ENCODE data around the gene PNPLA3. TPM values are rescaled to one million over a fixed set of nuclear protein-coding genes. Genes with fewer than 3 reads are reported as not detected.

Gene PNPLA3
- total RNA-seq, 6 experiments from 2014 or later, result 17.5 to 66.8 (median 60.3) TPM

DNA sequence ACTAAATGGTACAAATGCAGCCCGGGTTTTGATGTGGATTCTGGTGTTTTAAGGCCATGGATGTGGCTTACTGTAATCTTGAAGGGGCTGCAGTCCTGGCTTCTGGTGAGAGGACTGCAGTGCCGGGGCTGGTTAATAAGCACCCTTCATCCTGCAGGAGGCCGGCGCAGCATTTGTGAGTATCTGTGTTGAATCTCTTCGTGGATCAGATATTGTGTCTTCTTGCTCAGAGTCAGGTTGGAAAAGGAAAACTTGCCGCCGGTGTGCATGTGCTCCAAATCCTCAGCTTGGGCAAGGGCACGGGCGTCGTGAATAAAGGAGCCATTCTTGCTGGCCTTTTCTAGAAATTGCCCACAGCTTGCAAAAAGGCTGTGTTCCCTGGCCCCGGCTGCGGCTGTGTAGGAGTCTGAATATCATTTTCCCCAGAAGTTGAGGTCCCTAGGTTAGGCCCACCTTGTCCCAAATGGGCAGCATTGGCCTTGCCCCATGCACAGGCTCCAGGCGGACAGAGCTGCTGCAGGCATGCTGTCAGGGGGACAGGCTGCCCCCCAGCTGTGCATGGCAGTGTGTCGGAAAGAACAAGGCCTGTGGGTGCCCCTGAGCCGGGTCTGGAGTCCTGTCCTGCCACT lies 71.6 kb downstream of the PNPLA3 start:
- Histone ChIP-seq H3K36me3 (peaks cover 0 to 65% (median 25%) of the 10 kb centered on the region in 4 donors), H3K4me3 (no peak overlapping the region), H3K9me3 (no peaks in the 10 kb centered on the region), H3K27me3 (no peaks in the 10 kb centered on the region), H3K4me1 (peaks cover 0 to 5% (median 2%) of the 10 kb centered on the region in 4 donors), H3K27ac (no peak overlapping the region)
- WGBS (ENCODE audit: insufficient coverage, low coverage, low lambda C conversion rate, missing lambda C conversion rate), result 90% methylated on average over 2 of the region's 15 CpGs
- TF ChIP-seq, protein P1, sequence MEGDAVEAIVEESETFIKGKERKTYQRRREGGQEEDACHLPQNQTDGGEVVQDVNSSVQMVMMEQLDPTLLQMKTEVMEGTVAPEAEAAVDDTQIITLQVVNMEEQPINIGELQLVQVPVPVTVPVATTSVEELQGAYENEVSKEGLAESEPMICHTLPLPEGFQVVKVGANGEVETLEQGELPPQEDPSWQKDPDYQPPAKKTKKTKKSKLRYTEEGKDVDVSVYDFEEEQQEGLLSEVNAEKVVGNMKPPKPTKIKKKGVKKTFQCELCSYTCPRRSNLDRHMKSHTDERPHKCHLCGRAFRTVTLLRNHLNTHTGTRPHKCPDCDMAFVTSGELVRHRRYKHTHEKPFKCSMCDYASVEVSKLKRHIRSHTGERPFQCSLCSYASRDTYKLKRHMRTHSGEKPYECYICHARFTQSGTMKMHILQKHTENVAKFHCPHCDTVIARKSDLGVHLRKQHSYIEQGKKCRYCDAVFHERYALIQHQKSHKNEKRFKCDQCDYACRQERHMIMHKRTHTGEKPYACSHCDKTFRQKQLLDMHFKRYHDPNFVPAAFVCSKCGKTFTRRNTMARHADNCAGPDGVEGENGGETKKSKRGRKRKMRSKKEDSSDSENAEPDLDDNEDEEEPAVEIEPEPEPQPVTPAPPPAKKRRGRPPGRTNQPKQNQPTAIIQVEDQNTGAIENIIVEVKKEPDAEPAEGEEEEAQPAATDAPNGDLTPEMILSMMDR (IDR thresholded peaks at IDR 0.05), result no peak
- TF ChIP-seq POLR2A (IDR thresholded peaks at IDR 0.05), result no peak
- DNase-seq, result no peak
- ATAC-seq, result no peak
- intact Hi-C loops (cut with DNase I), result loop anchor here (5.0 to 10.0 kb wide), 3 partner anchors 80 to 632 kb away; no protein-coding TSS in a partner anchor

GRCh38 chr22:43995798-43996169 lies 72.2 kb downstream of the PNPLA3 start:
- DNase-seq, result no peak
- intact Hi-C loops (cut with DNase I), result loop anchor here (5.0 to 10.0 kb wide), 3 partner anchors 79 to 632 kb away; no protein-coding TSS in a partner anchor
- 58% methylated on average over 8 of the region's 10 CpGs for WGBS (ENCODE audit: insufficient coverage, low coverage, low lambda C conversion rate, missing lambda C conversion rate)
- peak overlapping the region in 1 of 3 donors; percentile 24 for H3K4me3 ChIP-seq
- H3K27me3 ChIP-seq, result no peaks in the 10 kb centered on the region
- no peak for TF ChIP-seq POLR2A (IDR thresholded peaks at IDR 0.05)
- no peak for ATAC-seq
- H3K27ac ChIP-seq, result no peak overlapping the region
- H3K4me1 ChIP-seq, result peaks cover 0 to 5% (median 2%) of the 10 kb centered on the region in 4 donors
- H3K9me3 ChIP-seq, result no peaks in the 10 kb centered on the region
- peaks cover 0 to 59% (median 25%) of the 10 kb centered on the region in 4 donors for H3K36me3 ChIP-seq

DNA sequence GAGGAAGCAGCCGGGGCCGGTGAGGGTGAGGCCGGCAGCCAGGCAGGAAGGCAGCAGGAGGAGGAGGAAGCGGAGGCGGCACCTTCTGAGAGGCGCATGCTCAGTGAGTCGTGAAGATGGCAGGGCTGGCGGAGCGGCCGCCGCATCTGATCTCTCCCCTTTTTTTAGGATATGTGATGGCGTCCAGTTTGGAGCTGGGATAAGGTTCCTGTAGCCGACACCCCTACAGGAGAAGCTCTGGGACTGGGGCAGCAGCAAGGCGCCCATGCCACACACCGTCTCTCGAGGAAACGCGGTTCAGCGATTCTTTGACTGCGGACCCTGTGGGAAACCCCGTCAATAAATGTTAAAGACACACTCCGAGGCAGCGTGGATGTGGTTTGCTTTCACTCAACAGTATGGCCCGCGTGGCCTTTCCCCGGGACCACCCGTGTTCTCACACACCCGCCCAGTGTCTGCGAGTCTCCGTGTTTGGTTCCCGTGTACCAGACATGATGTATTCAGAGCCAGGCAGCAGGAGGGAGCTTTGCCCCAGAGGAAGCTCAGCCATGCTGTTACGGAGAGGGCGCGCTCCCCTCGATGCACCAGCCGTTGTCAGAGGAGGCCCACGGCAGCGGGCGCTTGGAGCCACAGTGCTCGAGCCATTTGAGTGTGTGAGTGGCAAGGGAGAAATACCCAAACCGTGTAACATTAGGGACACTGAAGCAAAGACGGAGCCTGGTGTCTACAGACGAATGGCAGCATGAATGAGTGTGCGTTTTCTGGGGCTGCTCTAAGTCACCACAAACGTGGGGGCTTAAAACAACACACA lies 72.8 kb downstream of the PNPLA3 start:
- Histone ChIP-seq H3K4me3 (peak overlapping the region in 1 of 3 donors; percentile 24), H3K27me3 (no peaks in the 10 kb centered on the region), H3K36me3 (peaks cover 0 to 55% (median 23%) of the 10 kb centered on the region in 4 donors), H3K9me3 (no peaks in the 10 kb centered on the region), H3K4me1 (peaks cover 0 to 5% (median 2%) of the 10 kb centered on the region in 4 donors), H3K27ac (no peak overlapping the region)
- intact Hi-C loops (cut with DNase I), result loop anchor here (5.0 to 10.0 kb wide), 3 partner anchors 78 to 631 kb away; no protein-coding TSS in a partner anchor
- TF ChIP-seq, protein P1 (IDR thresholded peaks at IDR 0.05), result no peak
- no peak for TF ChIP-seq POLR2A (IDR thresholded peaks at IDR 0.05)
- WGBS (ENCODE audit: insufficient coverage, low coverage, low lambda C conversion rate, missing lambda C conversion rate), result 59% methylated on average over 17 of the region's 45 CpGs
- ATAC-seq (peak; percentile 53 to 71 (median 64)), DNase-seq (peak in 2 of 3 donors; percentile 64 to 74)

DNA sequence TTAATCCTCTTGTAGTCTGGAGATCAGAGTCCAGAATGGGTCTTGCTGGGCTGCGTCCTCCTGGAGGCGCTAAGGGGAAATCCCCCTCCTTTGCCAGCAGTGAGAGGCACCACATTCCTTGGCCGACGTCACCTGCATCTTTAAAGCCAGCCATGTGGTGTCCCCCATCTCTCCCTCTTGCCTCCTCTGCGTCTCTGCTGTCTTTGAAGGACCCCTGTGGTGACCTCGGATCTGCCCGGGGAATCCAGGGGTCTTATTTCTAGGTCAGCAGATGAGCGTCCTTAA lies 73.3 kb downstream of the PNPLA3 start:
- intact Hi-C loops (cut with DNase I), result loop anchor here (5.0 to 10.0 kb wide), 3 partner anchors 78 to 630 kb away; no protein-coding TSS in a partner anchor

More for the DNA sequence above, 73.3 kb downstream of the PNPLA3 start:
- DNase-seq (no peak), ATAC-seq (no peak)
- H3K27ac ChIP-seq, result no peak overlapping the region
- no peaks in the 10 kb centered on the region for H3K9me3 ChIP-seq
- H3K27me3 ChIP-seq, result no peaks in the 10 kb centered on the region
- peaks cover 0 to 5% (median 2%) of the 10 kb centered on the region in 4 donors for H3K4me1 ChIP-seq
- H3K4me3 ChIP-seq, result no peak overlapping the region
- no peak for TF ChIP-seq POLR2A (IDR thresholded peaks at IDR 0.05)
- TF ChIP-seq, protein P1 (IDR thresholded peaks at IDR 0.05), result no peak
- WGBS (ENCODE audit: insufficient coverage, low coverage, low lambda C conversion rate, missing lambda C conversion rate), result 94% methylated on average over 6 of the region's 8 CpGs
- peaks cover 0 to 49% (median 19%) of the 10 kb centered on the region in 4 donors for H3K36me3 ChIP-seq

Other genes with a start within 250 kb of the PNPLA3 start
- gene EFCAB6, start 111.5 kb upstream of the PNPLA3 start, total RNA-seq, result 1 to 10 TPM in 2 of 6 experiments, under 1 TPM in 4; 0.29 to 1.5 (median 0.93) TPM
- gene SULT4A1, start 61.3 kb upstream of the PNPLA3 start, total RNA-seq, result under 1 TPM in 4 of 6 experiments, not detected in 2; 0.09 to 0.20 (median 0.15) TPM
- 1 to 10 TPM in 1 of 6 experiments, not detected in 5; 2.8 TPM for gene PNPLA5, start 31.8 kb upstream of the PNPLA3 start, total RNA-seq
- gene SAMM50, start 31.6 kb downstream of the PNPLA3 start, total RNA-seq, result 10 to 100 TPM; 17.5 to 39.5 (median 21.0) TPM
- gene PARVB, start 100.5 kb downstream of the PNPLA3 start, total RNA-seq, result 10 to 100 TPM; 14.2 to 21.3 (median 15.2) TPM